K562 (cell line): ENCODE measurements around the gene FAM117A. TPM values are rescaled to one million over a fixed set of nuclear protein-coding genes. Genes with fewer than 3 reads are reported as not detected.

Experiments used
- ATAC-seq: fragments of 200-7000 bp; cut with Tn5 transposase; 3 replicates; pipeline ENCODE4 v1.9.1; 2020; ENCODE audit warnings: moderate library complexity
- BruUV-seq: library from RNA; stranded (reverse); fragments of 400-500 nt; replicated peaks from 2 replicates; lab custom pipeline; 2021; lab: Mats Ljungman, UMichigan
- CTCF ChIA-PET: fragments of 300-600 bp; formaldehyde crosslinking; extraction: SDS; loops from one replicate; lab custom pipeline; 2021; ENCODE audit warnings: low intra/inter-chr PET ratio; lab: Yijun Ruan, JAX
- POLR2A ChIA-PET: fragments of 300-600, 350-650 bp; sonication (Branson Sonifier 250); formaldehyde crosslinking; extraction: SDS; loops from one replicate; lab custom pipeline; 2021; ENCODE audit warnings: antibody characterized with exemption, inconsistent platforms; lab: Yijun Ruan, JAX
- DNase-seq, 4 experiments: peaks; one replicate each; pipeline versions ENCODE4 v3.0.0 to v3.0.0-alpha.2; 2011 to 2018; ENCODE audit warnings: low spot score in 3 of 4, mixed read lengths in 3 of 4; ENCODE audit errors: extremely low read depth in 1 of 4
- FAIRE-seq: peaks from 2 replicates; lab custom pipeline; 2011; peaks lifted over from hg19 to GRCh38; lab: Jason Lieb, UNC
- H2AFZ ChIP-seq: 2 replicates; pipeline ENCODE4 v1.6.0; 2011; ENCODE audit warnings: low read depth, low read length, control low read depth, inconsistent platforms
- H3K27ac ChIP-seq: fragments of 200-600 bp; 3 replicates; pipeline ENCODE4 v1.8.0; 2011; ENCODE audit warnings: low read depth, mild to moderate bottlenecking, control low read depth, inconsistent platforms, low read length, moderate library complexity, mixed read lengths; ENCODE audit errors: extremely low read depth
- H3K27me3 ChIP-seq, 2 experiments: fragments of 300-600 bp in 1 of 2; 2 replicates in 1 of 2; 3 replicates in 1 of 2; pipeline versions ENCODE4 v1.6.0 to v1.8.0; 2011; ENCODE audit warnings: inconsistent platforms in 2 of 2, low read length in 2 of 2, mild to moderate bottlenecking in 1 of 2, mixed read lengths in 1 of 2, moderate library complexity in 1 of 2; ENCODE audit not compliant: control insufficient read depth in 2 of 2, insufficient read depth in 2 of 2
- H3K36me3 ChIP-seq: fragments of 300-600 bp; 3 replicates; pipeline ENCODE4 v1.8.0; 2011; ENCODE audit warnings: mild to moderate bottlenecking, low read length, inconsistent platforms; ENCODE audit not compliant: control insufficient read depth, insufficient read depth
- H3K4me1 ChIP-seq, 2 experiments: fragments of 200-600 bp in 1 of 2; replicated peaks in 1 of 2; 2 replicates in 1 of 2; 3 replicates in 1 of 2; pipeline versions ENCODE4 v1.5.1 to v1.8.0; 2011; ENCODE audit warnings: inconsistent platforms in 2 of 2, low read length in 2 of 2, mild to moderate bottlenecking in 1 of 2, mixed read lengths in 1 of 2, moderate library complexity in 1 of 2; ENCODE audit not compliant: control insufficient read depth in 2 of 2, insufficient read depth in 2 of 2
- H3K4me2 ChIP-seq: 2 replicates; pipeline ENCODE4 v1.6.1; 2011; ENCODE audit warnings: low read length, control low read depth, inconsistent platforms, mixed read lengths; ENCODE audit not compliant: insufficient read depth
- H3K4me3 ChIP-seq: fragments of 200-600 bp; sonication (generic), shearing (Covaris generic); 2 replicates; pipeline ENCODE4 v1.5.1; 2016; ENCODE audit warnings: control low read depth, inconsistent platforms
- H3K79me2 ChIP-seq: fragments of 200-600 bp; 3 replicates; pipeline ENCODE4 v1.8.0; 2011; ENCODE audit warnings: low read length, inconsistent platforms; ENCODE audit not compliant: control insufficient read depth, insufficient read depth
- H3K9ac ChIP-seq, 2 experiments: 2 replicates each; pipeline versions ENCODE4 v1.6.0 to v1.6.1; 2011; ENCODE audit warnings: low read depth in 2 of 2, low read length in 2 of 2, control low read depth in 1 of 2, inconsistent platforms in 1 of 2, mild to moderate bottlenecking in 1 of 2, mixed read lengths in 1 of 2; ENCODE audit not compliant: insufficient read depth in 1 of 2
- H3K9me1 ChIP-seq: one replicate; pipeline ENCODE4 v1.6.0; 2011; ENCODE audit warnings: inconsistent platforms, mild to moderate bottlenecking, low read length, moderate library complexity; ENCODE audit not compliant: control insufficient read depth, insufficient read depth
- H3K9me3 ChIP-seq: replicated peaks from 2 replicates; pipeline ENCODE4 v1.5.1; 2011; ENCODE audit warnings: low read depth, low read length, inconsistent platforms; ENCODE audit not compliant: control insufficient read depth, insufficient read depth
- H4K20me1 ChIP-seq: replicated peaks from 2 replicates; pipeline ENCODE4 v1.6.1; 2011; ENCODE audit warnings: low read length, inconsistent platforms, mixed read lengths; ENCODE audit not compliant: control insufficient read depth, insufficient read depth
- ATF6 ChIP-seq: sonication (generic); formaldehyde crosslinking; IDR thresholded peaks from 2 replicates; pipeline ENCODE4 v1.4.0; 2020; ENCODE audit warnings: mild to moderate bottlenecking, missing genetic modification reagents
- CEBPB ChIP-seq: fragments of 450-650 bp; IDR thresholded peaks from 2 replicates; pipeline ENCODE4 v1.6.1; 2016; ENCODE audit warnings: missing genetic modification characterization, missing compliant biosample characterization
- ILF3 ChIP-seq: fragments of 450-650 bp; IDR thresholded peaks from 2 replicates; pipeline ENCODE4 v1.6.1; 2018; ENCODE audit warnings: antibody characterized with exemption, mild to moderate bottlenecking, moderate library complexity, borderline replicate concordance
- KLF10 ChIP-seq: fragments of 250-450 bp; sonication (Bioruptor Pico); IDR thresholded peaks from 2 replicates; pipeline ENCODE4 v1.6.1; 2021; ENCODE audit warnings: matching md5 sums
- NCOA1 ChIP-seq: fragments of 450-650 bp; IDR thresholded peaks from 2 replicates; pipeline ENCODE4 v1.6.1; 2016; ENCODE audit warnings: low read depth
- NFATC3 ChIP-seq: fragments of 450-650 bp; IDR thresholded peaks from 2 replicates; pipeline ENCODE4 v1.6.1; 2017; ENCODE audit warnings: mild to moderate bottlenecking
- RCOR1 ChIP-seq, 2 experiments: IDR thresholded peaks; 2 replicates each; pipeline ENCODE4 v1.6.1; 2012; ENCODE audit warnings: low read depth in 2 of 2, low read length in 2 of 2, borderline replicate concordance in 1 of 2, improper control_type of control experiment in 1 of 2
- ZNF445 ChIP-seq: fragments of 250-450 bp; sonication (Bioruptor Pico); IDR thresholded peaks from 2 replicates; pipeline ENCODE4 v1.4.0; 2020; ENCODE audit warnings: low read depth, mild to moderate bottlenecking, moderate library complexity
- WGBS: fragments of 100-300 bp; shearing (Covaris generic); methylation state at CpG from one replicate; pipeline ENCODE4 v1.1.6; 2016; ENCODE audit warnings: low coverage, mixed read lengths; ENCODE audit not compliant: insufficient coverage; ENCODE audit errors: missing lambda C conversion rate; 5-methylcytosine and 5-hydroxymethylcytosine counted together
- in situ Hi-C: fragments of 300-500 bp; cut with MboI; formaldehyde crosslinking; loops from 4 replicates; pipeline ENCODE4 v1.15.0; 2018; ENCODE audit warnings: inconsistent platforms, mixed read lengths
- intact Hi-C: fragments of 100-400 bp; cut with micrococcal nuclease; formaldehyde crosslinking; loops from 2 replicates; pipeline ENCODE4 v1.14.2; 2022
- polyA plus RNA-seq, 8 experiments: library from polyadenylated mRNA; depleted of rRNA in 4 of 8; stranded (reverse) in 5 of 8; unstranded in 3 of 8; fragments of >200 nt; fragmentation: Nextera tagmentation in 2 of 8; fragmentation: Illumina TruSeq in 1 of 8; extraction: Ambion mirVana in 2 of 8; extraction: Trizol in 1 of 8; gene quantifications; 2 replicates each; pipeline versions ENCODE4 v1.2.1 to v1.2.3, GENCODE V29; 2011 to 2014; ENCODE audit warnings: inconsistent platforms in 1 of 8, missing spikeins in 1 of 8
- total RNA-seq, 7 experiments: library from RNA; depleted of rRNA in 6 of 7; stranded (reverse); fragments of >200 nt in 6 of 7; fragmentation: Illumina TruSeq in 2 of 7; extraction: Trizol in 2 of 7; gene quantifications; 2 replicates each; pipeline versions ENCODE4 v1.2.1 to v1.2.3, GENCODE V29; 2011 to 2021; ENCODE audit warnings: low replicate concordance in 1 of 7

FAM117A gene
- total and polyA plus RNA-seq, 9 of the 15 experiments (the other 6 are each of a cell fraction or from before 2014, with no cell fraction given), result 3.1 to 79.7 (median 36.6) TPM

- intact Hi-C loops (loop anchor here (10.0 kb wide), 1 partner anchor 275 kb away; the partner anchor contains the start of gene PHB1), in situ Hi-C loops (no loop called here)
- Histone ChIP-seq H3K4me3 (no peak overlapping the region), H3K27ac (no peak overlapping the region), H4K20me1 (no peaks in the 10 kb centered on the region), H2AFZ (no peak overlapping the region), H3K9ac (no peak overlapping the region), H3K4me2 (no peak overlapping the region), H3K9me3 (no peaks in the 10 kb centered on the region), H3K36me3 (no peaks in the 10 kb centered on the region), H3K9me1 (no peaks in the 10 kb centered on the region), H3K79me2 (no peaks in the 10 kb centered on the region), H3K4me1 (peaks cover 4 to 5% of the 10 kb centered on the region in 2 experiments; a peak in 1 of 5 replicates), H3K27me3 (no peaks in the 10 kb centered on the region; a peak in 1 of 5 replicates)
- BruUV-seq, result no TSS peak
- no peak for FAIRE-seq
- WGBS, result 35% methylated on average over 2 of the region's 2 CpGs
- no peak for DNase-seq
- CTCF ChIA-PET, result no interaction called here
- no peak for TF ChIP-seq ZNF445
- TF ChIP-seq ATF6 (CRISPR knock-in tag), result no peak
- TF ChIP-seq RCOR1 (IDR thresholded peaks at IDR 0.05; ENCODE audit: borderline replicate concordance in 1 of 2, low read depth in 2 of 2, low read length in 2 of 2), result no peak
- no peak for TF ChIP-seq NFATC3
- TF ChIP-seq KLF10, result no peak
- no peak for TF ChIP-seq CEBPB (tag)
- no peak for TF ChIP-seq NCOA1
- no peak for TF ChIP-seq ILF3
- POLR2A ChIA-PET, result interaction anchor here (1.7 kb wide), 1 partner anchor 9 kb away, joined by 6 read pairs; no protein-coding TSS in a partner anchor
- ATAC-seq, result no peak
Measured at GRCh38 chr17:49690256-49690655, 73.7 kb downstream of the FAM117A start.
